Activated T-cell treated with anti-CD3 and anti-CD28 coated beads, Interleukin-2, amount 50 U/mL, for 4 hours (primary cell): ENCODE data around the gene CD82. TPM values are rescaled to one million over a fixed set of nuclear protein-coding genes. Genes with fewer than 3 reads are reported as not detected.
A peak's percentile ranks its signal among the peaks of the same experiment; 100 is the strongest.

ENCODE experiments used
- ATAC-seq, 2 donors: fragments of 200-7000 bp; cut with Tn5 transposase; one replicate each; pipeline ENCODE4 v1.10.0; 2021
- DNase-seq: peaks from one replicate; pipeline ENCODE4 v3.0.0-alpha.2; 2020
- H3K27me3 Mint-ChIP-seq: one replicate; pipeline ENCODE4 v1.8.0; 2021; ENCODE audit warnings: low read depth, mixed read lengths
- H3K36me3 Mint-ChIP-seq: one replicate; pipeline ENCODE4 v1.8.0; 2022; ENCODE audit warnings: mixed read lengths; ENCODE audit not compliant: insufficient read depth
- H3K4me1 Mint-ChIP-seq: one replicate; pipeline ENCODE4 v1.8.0; 2021; ENCODE audit warnings: low read depth, mixed read lengths
- H3K4me3 Mint-ChIP-seq: one replicate; pipeline ENCODE4 v1.8.0; 2021; ENCODE audit warnings: mild to moderate bottlenecking, moderate library complexity, mixed read lengths
- H3K9me3 Mint-ChIP-seq: one replicate; pipeline ENCODE4 v1.8.0; 2021; ENCODE audit warnings: mixed read lengths
- total RNA-seq, 3 donors: library from RNA; stranded (reverse); gene quantifications; one replicate each; pipeline ENCODE4 v1.2.1, GENCODE V29; 2021

The CD82 gene
- total RNA-seq: 100 to 1,000 TPM; 364 to 594 (median 428) TPM

- peak; percentile 98 for DNase-seq
- H3K4me1 Mint-ChIP-seq: peaks cover 53% of the 10 kb centered on the region
These were observed at the start of gene CD82 for GRCh38 chr11:44565211-44565952. TSS of gene CD82 (plus strand) at chr11:44565663. CDS start at chr11:44594663, 29,000 bp downstream.

GRCh38 chr11:44516688-44517507, 48.6 kb upstream of the CD82 start:
- Mint-ChIP-seq H3K9me3 (no peaks in the 10 kb centered on the region), H3K4me1 (no peaks in the 10 kb centered on the region), H3K4me3 (no peak overlapping the region), H3K36me3 (no peaks in the 10 kb centered on the region), H3K27me3 (peaks cover 14% of the 10 kb centered on the region)
- DNase-seq: no peak
- no peak for ATAC-seq

More at GRCh38 chr11:44565211-44565952, at the start of gene CD82:
- H3K36me3 Mint-ChIP-seq: peaks cover 23% of the 10 kb centered on the region
- peak; percentile 82 to 84 for ATAC-seq
- no peaks in the 10 kb centered on the region for H3K27me3 Mint-ChIP-seq
- peak within 1 kb of the TSS; percentile 89 for H3K4me3 Mint-ChIP-seq
- H3K9me3 Mint-ChIP-seq: no peaks in the 10 kb centered on the region

GRCh38 chr11:44517541-44517940, 47.9 kb upstream of the CD82 start:
- Mint-ChIP-seq H3K4me1 (no peaks in the 10 kb centered on the region), H3K4me3 (no peak overlapping the region), H3K9me3 (no peaks in the 10 kb centered on the region), H3K36me3 (no peaks in the 10 kb centered on the region), H3K27me3 (peaks cover 18% of the 10 kb centered on the region)
- no peak for DNase-seq
- no peak for ATAC-seq

- H3K36me3 Mint-ChIP-seq: no peaks in the 10 kb centered on the region
- H3K4me1 Mint-ChIP-seq: peaks cover 2% of the 10 kb centered on the region
- H3K9me3 Mint-ChIP-seq: no peaks in the 10 kb centered on the region
- H3K4me3 Mint-ChIP-seq: no peak overlapping the region
- ATAC-seq: no peak
- no peak for DNase-seq
- H3K27me3 Mint-ChIP-seq: peaks cover 18% of the 10 kb centered on the region
These were observed 46.4 kb upstream of the CD82 start for GRCh38 chr11:44518968-44519550.

- no peaks in the 10 kb centered on the region for H3K36me3 Mint-ChIP-seq
- H3K9me3 Mint-ChIP-seq: no peaks in the 10 kb centered on the region
- H3K4me1 Mint-ChIP-seq: peaks cover 2% of the 10 kb centered on the region
- ATAC-seq (no peak), DNase-seq (no peak)
- no peak overlapping the region for H3K4me3 Mint-ChIP-seq
- peaks cover 18% of the 10 kb centered on the region for H3K27me3 Mint-ChIP-seq
These were observed 45.3 kb upstream of the CD82 start for GRCh38 chr11:44519989-44520737.

- Mint-ChIP-seq H3K36me3 (no peaks in the 10 kb centered on the region), H3K27me3 (peaks cover 18% of the 10 kb centered on the region), H3K4me1 (peaks cover 2% of the 10 kb centered on the region), H3K9me3 (no peaks in the 10 kb centered on the region), H3K4me3 (no peak overlapping the region)
- no peak for ATAC-seq
- no peak for DNase-seq
These were observed 44.3 kb upstream of the CD82 start for GRCh38 chr11:44521148-44521547.

GRCh38 chr11:44522294-44522693, 43.2 kb upstream of the CD82 start:
- H3K9me3 Mint-ChIP-seq: no peaks in the 10 kb centered on the region
- H3K27me3 Mint-ChIP-seq: peaks cover 18% of the 10 kb centered on the region
- H3K4me1 Mint-ChIP-seq: peaks cover 2% of the 10 kb centered on the region
- no peaks in the 10 kb centered on the region for H3K36me3 Mint-ChIP-seq
- no peak overlapping the region for H3K4me3 Mint-ChIP-seq
- no peak for ATAC-seq
- no peak for DNase-seq

- no peak for ATAC-seq
- Mint-ChIP-seq H3K4me3 (no peak overlapping the region), H3K4me1 (peaks cover 2% of the 10 kb centered on the region), H3K27me3 (peaks cover 18% of the 10 kb centered on the region), H3K36me3 (no peaks in the 10 kb centered on the region), H3K9me3 (no peaks in the 10 kb centered on the region)
- DNase-seq: no peak
These were observed 41.1 kb upstream of the CD82 start for GRCh38 chr11:44524346-44524745.

GRCh38 chr11:44524751-44525201, 40.7 kb upstream of the CD82 start:
- Mint-ChIP-seq H3K9me3 (no peaks in the 10 kb centered on the region), H3K4me1 (peaks cover 2% of the 10 kb centered on the region), H3K36me3 (no peaks in the 10 kb centered on the region), H3K27me3 (peaks cover 15% of the 10 kb centered on the region), H3K4me3 (no peak overlapping the region)
- ATAC-seq (no peak), DNase-seq (no peak)

GRCh38 chr11:44525473-44526252, 39.8 kb upstream of the CD82 start:
- no peak for DNase-seq
- ATAC-seq: no peak
- H3K27me3 Mint-ChIP-seq: peaks cover 12% of the 10 kb centered on the region
- no peak overlapping the region for H3K4me3 Mint-ChIP-seq
- no peaks in the 10 kb centered on the region for H3K9me3 Mint-ChIP-seq
- H3K4me1 Mint-ChIP-seq: peaks cover 10% of the 10 kb centered on the region
- H3K36me3 Mint-ChIP-seq: no peaks in the 10 kb centered on the region

- no peaks in the 10 kb centered on the region for H3K9me3 Mint-ChIP-seq
- H3K4me1 Mint-ChIP-seq: peaks cover 15% of the 10 kb centered on the region
- ATAC-seq (no peak), DNase-seq (no peak)
- H3K27me3 Mint-ChIP-seq: peaks cover 5% of the 10 kb centered on the region
- H3K36me3 Mint-ChIP-seq: no peaks in the 10 kb centered on the region
- H3K4me3 Mint-ChIP-seq: no peak overlapping the region
These were observed 39.0 kb upstream of the CD82 start for GRCh38 chr11:44526438-44526837.

- no peaks in the 10 kb centered on the region for H3K36me3 Mint-ChIP-seq
- ATAC-seq (no peak), DNase-seq (no peak)
- no peak overlapping the region for H3K4me3 Mint-ChIP-seq
- peaks cover 18% of the 10 kb centered on the region for H3K4me1 Mint-ChIP-seq
- peaks cover under 1% of the 10 kb centered on the region for H3K27me3 Mint-ChIP-seq
- H3K9me3 Mint-ChIP-seq: no peaks in the 10 kb centered on the region
These were observed 38.0 kb upstream of the CD82 start for GRCh38 chr11:44527476-44527875.

- DNase-seq (no peak), ATAC-seq (no peak)
- H3K9me3 Mint-ChIP-seq: no peaks in the 10 kb centered on the region
- H3K27me3 Mint-ChIP-seq: no peaks in the 10 kb centered on the region
- no peak overlapping the region for H3K4me3 Mint-ChIP-seq
- peaks cover 18% of the 10 kb centered on the region for H3K4me1 Mint-ChIP-seq
- no peaks in the 10 kb centered on the region for H3K36me3 Mint-ChIP-seq
These were observed 37.4 kb upstream of the CD82 start for GRCh38 chr11:44528103-44528502.
